ENCODE data around the gene INHBB. TPM values are rescaled to one million over a fixed set of nuclear protein-coding genes. Genes with fewer than 3 reads are reported as not detected.
"Not testable (repeated sequence)": the region's sequence is repeated elsewhere in the genome, so short reads cannot be mapped to it uniquely, and the experiment has no call there.

Gene INHBB
- total RNA-seq, 1 donor from 2014 or later, result 0.62 TPM

DNA sequence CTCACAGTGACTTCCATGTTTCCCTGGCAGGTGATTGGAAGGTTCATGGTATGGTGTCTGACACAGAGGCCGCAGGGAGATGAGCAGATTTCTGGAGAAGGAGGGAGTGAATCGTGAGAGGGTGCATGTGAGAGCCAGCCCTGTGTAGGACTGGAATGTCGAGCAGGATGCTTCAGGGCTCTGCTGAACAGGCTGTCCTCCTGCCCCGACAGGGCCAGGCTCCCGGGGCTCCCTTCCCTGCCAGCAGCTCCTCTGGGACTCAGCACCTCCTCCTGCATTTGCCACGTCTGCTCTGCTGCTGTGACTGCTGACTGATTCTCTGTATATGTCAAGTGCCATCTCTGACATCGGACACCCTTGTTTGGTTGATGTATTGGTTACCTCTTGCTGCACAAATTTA is 38.5 kb upstream of the INHBB start:
- no peak for TF ChIP-seq CTCF (IDR thresholded peaks at IDR 0.05)
- Mint-ChIP-seq H3K9me3 (ENCODE audit: unreplicated experiment) (no peaks in the 10 kb centered on the region), H3K27ac (ENCODE audit: unreplicated experiment) (no peak overlapping the region), H3K4me3 (ENCODE audit: unreplicated experiment) (no peak overlapping the region), H3K27me3 (ENCODE audit: unreplicated experiment) (no peaks in the 10 kb centered on the region), H3K36me3 (ENCODE audit: unreplicated experiment) (peaks cover under 1% of the 10 kb centered on the region), H3K4me1 (ENCODE audit: unreplicated experiment) (no peaks in the 10 kb centered on the region)
- DNase-seq (ENCODE audit: extremely low spot score, unreplicated experiment), result no peak

DNA sequence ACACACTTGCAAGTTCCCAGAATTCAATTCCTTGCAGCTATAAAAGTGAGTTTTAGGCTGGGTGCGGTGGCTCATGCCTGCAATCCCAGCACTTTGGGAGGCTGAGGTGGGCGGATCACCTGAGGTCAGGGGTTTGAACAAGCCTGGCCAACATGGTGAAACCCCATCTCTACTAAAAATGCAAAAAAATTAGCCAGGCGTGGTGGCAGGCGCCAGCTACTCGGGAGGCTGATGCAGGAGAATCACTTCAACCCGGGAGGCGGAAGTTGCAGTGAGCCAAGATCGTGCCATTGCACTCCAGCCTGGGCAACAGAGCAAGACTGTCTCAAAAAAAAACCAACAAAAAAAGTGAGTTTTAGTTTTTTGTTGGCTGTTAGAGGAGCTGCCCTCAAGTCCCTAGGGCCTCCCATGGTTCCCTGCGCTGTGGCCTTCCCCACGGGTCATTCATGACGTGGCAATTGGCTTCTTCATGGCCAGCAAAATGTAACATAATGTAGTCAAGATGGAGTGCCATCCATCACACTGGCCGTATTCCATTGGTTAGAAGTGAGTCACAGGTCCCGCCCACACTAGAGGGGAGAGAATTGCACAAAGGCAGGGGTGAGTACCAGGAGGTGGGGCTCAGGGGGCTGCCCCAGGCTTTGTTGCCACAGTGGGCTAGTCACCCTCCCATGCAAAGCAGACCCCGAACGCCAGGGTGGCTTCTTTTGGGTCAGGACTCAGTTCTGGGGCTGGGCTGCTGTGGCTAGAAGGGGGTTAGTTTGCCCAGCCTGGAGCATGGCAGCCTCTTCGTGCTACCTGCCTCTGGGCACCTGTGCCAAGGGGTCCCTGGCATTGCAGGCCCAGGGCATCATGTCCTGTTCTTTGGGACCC is 37.7 kb upstream of the INHBB start:
- Mint-ChIP-seq H3K4me3 (ENCODE audit: unreplicated experiment) (no peak overlapping the region), H3K4me1 (ENCODE audit: unreplicated experiment) (peaks cover 7% of the 10 kb centered on the region), H3K27ac (ENCODE audit: unreplicated experiment) (no peak overlapping the region), H3K27me3 (ENCODE audit: unreplicated experiment) (no peaks in the 10 kb centered on the region), H3K9me3 (ENCODE audit: unreplicated experiment) (no peaks in the 10 kb centered on the region), H3K36me3 (ENCODE audit: unreplicated experiment) (no peaks in the 10 kb centered on the region)
- no peak for DNase-seq (ENCODE audit: extremely low spot score, unreplicated experiment)
- TF ChIP-seq CTCF (IDR thresholded peaks at IDR 0.05), result no peak

DNA sequence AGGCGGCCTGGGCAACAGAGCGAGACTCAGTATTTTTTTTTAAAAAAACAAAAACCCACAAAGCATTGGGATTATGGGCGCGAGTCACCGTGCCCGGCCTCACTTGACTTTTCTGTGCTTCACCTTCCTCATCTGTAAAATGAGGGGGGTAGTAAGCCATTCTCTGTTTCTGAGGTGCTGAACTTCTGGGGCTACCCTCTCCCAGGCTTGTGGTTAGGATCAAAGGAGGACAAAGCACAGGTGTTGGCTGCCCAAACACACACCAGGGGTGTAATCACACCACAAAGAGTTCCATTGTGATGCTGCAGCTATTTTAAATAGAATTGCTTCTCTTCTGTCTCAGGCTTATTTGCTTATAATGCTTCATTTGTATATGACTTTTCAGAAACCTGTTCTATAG is 35.8 kb upstream of the INHBB start:
- Mint-ChIP-seq H3K9me3 (ENCODE audit: unreplicated experiment) (no peaks in the 10 kb centered on the region), H3K27me3 (ENCODE audit: unreplicated experiment) (peaks cover 9% of the 10 kb centered on the region), H3K4me3 (ENCODE audit: unreplicated experiment) (no peak overlapping the region), H3K27ac (ENCODE audit: unreplicated experiment) (no peak overlapping the region), H3K36me3 (ENCODE audit: unreplicated experiment) (no peaks in the 10 kb centered on the region), H3K4me1 (ENCODE audit: unreplicated experiment) (peaks cover 8% of the 10 kb centered on the region)
- DNase-seq (ENCODE audit: extremely low spot score, unreplicated experiment), result no peak
- TF ChIP-seq CTCF (IDR thresholded peaks at IDR 0.05), result no peak

GRCh38 chr2:120310841-120311240 is 35.1 kb upstream of the INHBB start:
- DNase-seq (ENCODE audit: extremely low spot score, unreplicated experiment); H3K4me3 Mint-ChIP-seq (ENCODE audit: unreplicated experiment); H3K9me3 Mint-ChIP-seq (ENCODE audit: unreplicated experiment); H3K4me1 Mint-ChIP-seq (ENCODE audit: unreplicated experiment); H3K36me3 Mint-ChIP-seq (ENCODE audit: unreplicated experiment); H3K27ac Mint-ChIP-seq (ENCODE audit: unreplicated experiment): not testable (repeated sequence)
- peaks cover 14% of the 10 kb centered on the region for H3K27me3 Mint-ChIP-seq (ENCODE audit: unreplicated experiment)

GRCh38 chr2:120312076-120312475 is 33.9 kb upstream of the INHBB start:
- TF ChIP-seq CTCF (IDR thresholded peaks at IDR 0.05), result no peak
- Mint-ChIP-seq H3K9me3 (ENCODE audit: unreplicated experiment) (no peaks in the 10 kb centered on the region), H3K4me1 (ENCODE audit: unreplicated experiment) (peaks cover 8% of the 10 kb centered on the region), H3K27me3 (ENCODE audit: unreplicated experiment) (peaks cover 14% of the 10 kb centered on the region), H3K36me3 (ENCODE audit: unreplicated experiment) (no peaks in the 10 kb centered on the region), H3K27ac (ENCODE audit: unreplicated experiment) (no peak overlapping the region), H3K4me3 (ENCODE audit: unreplicated experiment) (no peak overlapping the region)
- DNase-seq (ENCODE audit: extremely low spot score, unreplicated experiment), result no peak

Data from osteocyte (in vitro differentiated cells).